Stimulated activated CD8-positive, alpha-beta memory T cell treated with anti-CD3 and anti-CD28 coated beads, Interleukin-4, amount 100 ng/mL, for 4 hours (primary cell): ENCODE results near the gene AGAP2.

ENCODE experiments used
- DNase-seq, 2 donors: peaks; one replicate each; pipeline ENCODE4 v3.0.0-alpha.2; 2020; ENCODE audit warnings: low read depth in 2 of 2, low spot score in 1 of 2

AGAP2 gene

GRCh38 chr12:57767876-57768275 is 29.3 kb upstream of the AGAP2 start:
- DNase-seq: no peak

GRCh38 chr12:57767305-57767698 is 28.8 kb upstream of the AGAP2 start:
- no peak for DNase-seq

- no peak for DNase-seq
Measured at GRCh38 chr12:57766464-57767304, 28.1 kb upstream of the AGAP2 start, which contains the start of gene CYP27B1. CYP27B1 (minus strand) TSS chr12:57767078; CDS start chr12:57767041, 37 bp downstream.

- DNase-seq: no peak
Measured at GRCh38 chr12:57765698-57766463, 27.3 kb upstream of the AGAP2 start.

- DNase-seq: no peak
Measured at GRCh38 chr12:57765003-57765697, 26.6 kb upstream of the AGAP2 start.

GRCh38 chr12:57764662-57765002 is 26.1 kb upstream of the AGAP2 start:
- DNase-seq: no peak

- DNase-seq: no peak
Measured at GRCh38 chr12:57763881-57764661, 25.5 kb upstream of the AGAP2 start.

GRCh38 chr12:57762463-57762862 is 23.9 kb upstream of the AGAP2 start:
- DNase-seq: no peak

GRCh38 chr12:57761391-57761998 is 23.0 kb upstream of the AGAP2 start:
- DNase-seq: no peak

GRCh38 chr12:57760347-57760982 is 21.9 kb upstream of the AGAP2 start:
- DNase-seq: no peak

GRCh38 chr12:57759360-57759980 is 20.9 kb upstream of the AGAP2 start:
- DNase-seq: no peak

- no peak for DNase-seq
Measured at GRCh38 chr12:57758552-57759359, 20.2 kb upstream of the AGAP2 start.

- no peak for DNase-seq
Measured at GRCh38 chr12:57757771-57758170, 19.2 kb upstream of the AGAP2 start.

- DNase-seq: no peak
Measured at GRCh38 chr12:57756406-57757341, 18.1 kb upstream of the AGAP2 start.

- no peak for DNase-seq
Measured at GRCh38 chr12:57755454-57756372, 17.2 kb upstream of the AGAP2 start.

GRCh38 chr12:57755194-57755453 is 16.6 kb upstream of the AGAP2 start:
- DNase-seq: no peak
